Esophagus muscularis mucosa (tissue), 4 donors: ENCODE data around the gene DLL4. TPM values are rescaled to one million over a fixed set of nuclear protein-coding genes. Genes with fewer than 3 reads are reported as not detected.

ENCODE experiments used
- DNase-seq: peaks from one replicate; pipeline ENCODE4 v3.0.0-alpha.2; 2017; ENCODE audit errors: extremely low spot score
- H3K27ac ChIP-seq, 4 donors: fragments of 200-600 bp; sonication (generic); replicated peaks in 1 of 4; 1 replicate in 3 of 4; 2 replicates in 1 of 4; pipeline ENCODE4 v1.5.1; 2016 to 2019; ENCODE audit warnings: mild to moderate bottlenecking in 1 of 4
- H3K27me3 ChIP-seq, 4 donors: fragments of 200-600 bp; sonication (generic); one replicate each; pipeline versions ENCODE4 v1.5.1 to v1.6.0; 2016 to 2019
- H3K36me3 ChIP-seq, 4 donors: fragments of 200-600 bp; sonication (generic); one replicate each; pipeline ENCODE4 v1.5.1; 2016 to 2019
- H3K4me1 ChIP-seq, 4 donors: fragments of 200-600 bp; sonication (generic); one replicate each; pipeline ENCODE4 v1.5.1; 2016 to 2019
- H3K4me3 ChIP-seq, 4 donors: fragments of 200-600 bp; sonication (generic); 1 replicate in 2 of 4; 2 replicates in 2 of 4; pipeline ENCODE4 v1.5.1; 2016 to 2019; ENCODE audit warnings: mild to moderate bottlenecking in 4 of 4, moderate library complexity in 1 of 4
- H3K9me3 ChIP-seq, 4 donors: fragments of 200-600 bp; sonication (generic); 1 replicate in 3 of 4; 2 replicates in 1 of 4; pipeline ENCODE4 v1.5.1; 2016 to 2019
- EP300 ChIP-seq: sonication (generic); formaldehyde crosslinking; IDR thresholded peaks from one replicate; pipeline ENCODE4 v1.6.1; 2017; ENCODE audit warnings: antibody characterized with exemption
- POLR2A ChIP-seq: fragments of 450-650 bp; IDR thresholded peaks from one replicate; pipeline ENCODE4 v1.6.1; 2017; ENCODE audit warnings: antibody characterized with exemption, moderate library complexity, mild to moderate bottlenecking, low read depth
- POLR2AphosphoS5 ChIP-seq, 2 donors: sonication (generic); formaldehyde crosslinking; IDR thresholded peaks; one replicate each; pipeline ENCODE4 v1.6.1; 2017; ENCODE audit warnings: antibody characterized with exemption in 2 of 2
- WGBS: methylation state at CpG from one replicate; pipeline ENCODE4 v1.1.5; 2018; 5-methylcytosine and 5-hydroxymethylcytosine counted together
- intact Hi-C: fragments of 100-400 bp; cut with DNase I; formaldehyde crosslinking; loops from one replicate; pipeline ENCODE4 v1.15.1; 2023
- small RNA-seq, 3 donors: library from RNA; depleted of rRNA; stranded (forward); fragments of <200 nt; gene quantifications; one replicate each; pipeline ENCODE3, GENCODE V24; 2016
- total RNA-seq, 4 donors: library from RNA; depleted of rRNA; stranded (reverse); fragments of >200 nt; gene quantifications; one replicate each; pipeline versions ENCODE4 v1.1.0 to v1.2.1, GENCODE V29; 2016
- TF ChIP-seq, protein P1 (sequence below), 3 experiments: fragments of 200-600 bp in 2 of 3; fragments of 450-650 bp in 1 of 3; sonication (generic) in 2 of 3; IDR thresholded peaks; one replicate each; pipeline ENCODE4 v1.5.1; 2017 to 2019; ENCODE audit warnings: antibody characterized with exemption in 3 of 3, mild to moderate bottlenecking in 2 of 3, moderate library complexity in 1 of 3

Gene DLL4
- total RNA-seq, 4 donors from 2014 or later, result 1.7 to 12.6 (median 7.5) TPM

DNA sequence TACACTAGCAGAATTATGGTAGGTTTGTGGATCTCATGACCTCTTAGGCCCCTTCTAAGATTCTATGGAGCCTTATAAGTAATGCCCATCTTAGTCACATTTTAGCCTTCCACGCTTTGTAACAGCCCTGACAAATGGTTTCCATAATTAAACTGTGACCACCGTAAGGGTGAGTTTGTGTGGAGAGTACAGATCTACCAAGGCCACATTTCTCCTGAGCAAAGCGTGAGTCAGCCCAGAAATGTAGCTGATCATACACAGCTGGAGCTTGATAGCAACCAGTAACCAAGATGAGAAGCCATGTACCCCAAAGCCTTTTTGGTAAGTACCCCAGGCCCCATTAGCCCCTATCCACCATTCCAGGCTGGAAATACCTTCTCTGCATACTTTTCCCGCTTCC is 55.8 kb downstream of the DLL4 start:
- no peak for DNase-seq
- intact Hi-C loops, result no loop called here
- Histone ChIP-seq H3K27ac (no peak overlapping the region), H3K36me3 (peaks cover 69 to 89% (median 82%) of the 10 kb centered on the region in 4 donors), H3K27me3 (no peaks in the 10 kb centered on the region), H3K4me3 (no peak overlapping the region), H3K9me3 (no peaks in the 10 kb centered on the region), H3K4me1 (no peaks in the 10 kb centered on the region)
- WGBS, result 81% methylated on average over 4 of the region's 4 CpGs
- TF ChIP-seq, protein P1, sequence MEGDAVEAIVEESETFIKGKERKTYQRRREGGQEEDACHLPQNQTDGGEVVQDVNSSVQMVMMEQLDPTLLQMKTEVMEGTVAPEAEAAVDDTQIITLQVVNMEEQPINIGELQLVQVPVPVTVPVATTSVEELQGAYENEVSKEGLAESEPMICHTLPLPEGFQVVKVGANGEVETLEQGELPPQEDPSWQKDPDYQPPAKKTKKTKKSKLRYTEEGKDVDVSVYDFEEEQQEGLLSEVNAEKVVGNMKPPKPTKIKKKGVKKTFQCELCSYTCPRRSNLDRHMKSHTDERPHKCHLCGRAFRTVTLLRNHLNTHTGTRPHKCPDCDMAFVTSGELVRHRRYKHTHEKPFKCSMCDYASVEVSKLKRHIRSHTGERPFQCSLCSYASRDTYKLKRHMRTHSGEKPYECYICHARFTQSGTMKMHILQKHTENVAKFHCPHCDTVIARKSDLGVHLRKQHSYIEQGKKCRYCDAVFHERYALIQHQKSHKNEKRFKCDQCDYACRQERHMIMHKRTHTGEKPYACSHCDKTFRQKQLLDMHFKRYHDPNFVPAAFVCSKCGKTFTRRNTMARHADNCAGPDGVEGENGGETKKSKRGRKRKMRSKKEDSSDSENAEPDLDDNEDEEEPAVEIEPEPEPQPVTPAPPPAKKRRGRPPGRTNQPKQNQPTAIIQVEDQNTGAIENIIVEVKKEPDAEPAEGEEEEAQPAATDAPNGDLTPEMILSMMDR (IDR thresholded peaks at IDR 0.05), result no peak

DNA sequence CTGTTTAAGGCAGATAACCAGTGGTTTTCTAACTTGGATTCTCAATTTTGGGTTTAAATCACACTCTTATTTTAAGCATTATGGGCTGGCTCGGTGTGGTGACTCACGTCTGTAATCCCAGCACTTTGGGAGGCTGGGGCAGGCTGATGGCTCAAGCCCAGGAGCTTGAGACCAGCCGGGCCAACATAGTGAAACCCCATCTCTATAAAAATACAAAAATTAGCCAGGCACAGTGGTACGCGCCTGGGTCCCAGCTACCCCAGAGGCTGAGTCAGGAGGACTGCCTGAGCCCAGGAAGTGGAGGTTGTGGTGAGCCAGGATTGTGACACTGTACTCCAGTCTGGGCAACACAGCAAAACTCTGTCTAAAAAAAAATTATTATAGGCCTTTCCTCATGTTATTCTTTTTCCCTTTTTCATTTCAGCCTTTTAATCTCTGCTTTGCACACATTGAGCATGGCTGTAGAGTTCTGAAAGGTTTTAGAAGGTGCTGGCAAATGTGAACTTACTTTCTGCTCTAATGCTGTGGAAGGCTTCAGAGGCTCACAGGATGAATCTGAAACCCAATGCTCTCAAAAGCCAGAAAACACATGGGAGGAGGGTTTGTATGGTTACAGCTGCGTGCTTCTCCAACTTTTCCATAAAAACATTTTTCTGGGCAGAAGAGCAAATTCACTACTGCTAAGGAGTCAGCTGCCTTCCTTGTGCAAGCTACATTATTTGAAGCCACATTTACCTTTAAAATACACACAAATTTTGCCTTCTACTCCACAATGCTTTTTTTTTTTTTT is 56.6 kb downstream of the DLL4 start:
- no peaks in the 10 kb centered on the region for H3K9me3 ChIP-seq
- intact Hi-C loops, result no loop called here
- no peak overlapping the region for H3K27ac ChIP-seq
- H3K27me3 ChIP-seq, result no peaks in the 10 kb centered on the region
- 91% methylated on average over 6 of the region's 6 CpGs for WGBS
- TF ChIP-seq EP300, result no peak
- TF ChIP-seq, protein P1 (IDR thresholded peaks at IDR 0.05), result no peak
- TF ChIP-seq POLR2A, result no peak
- no peak for TF ChIP-seq POLR2AphosphoS5 (IDR thresholded peaks at IDR 0.05)
- no peak for DNase-seq
- H3K4me3 ChIP-seq, result no peak overlapping the region
- H3K4me1 ChIP-seq, result no peaks in the 10 kb centered on the region
- peaks cover 63 to 87% (median 78%) of the 10 kb centered on the region in 4 donors for H3K36me3 ChIP-seq

DNA sequence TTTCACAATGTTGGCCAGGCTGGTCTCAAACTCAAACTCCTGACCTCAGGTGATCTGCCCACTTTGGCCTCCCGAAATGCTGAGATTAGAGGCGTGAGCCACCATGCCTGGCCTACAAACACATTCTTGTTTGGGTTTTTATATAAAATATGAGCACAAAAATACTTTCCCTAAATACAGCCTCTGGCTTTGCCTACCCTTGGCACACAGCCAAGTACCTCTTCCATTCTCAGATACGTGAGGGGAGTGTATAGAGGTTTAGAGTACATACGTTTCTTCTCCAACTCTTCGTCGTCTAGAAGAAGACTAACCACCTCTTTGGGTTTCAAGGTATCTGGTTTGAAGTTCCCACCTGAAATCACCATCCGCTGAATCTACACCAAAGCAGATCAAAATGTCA is 57.7 kb downstream of the DLL4 start:
- TF ChIP-seq EP300 (no peak), POLR2AphosphoS5 (IDR thresholded peaks at IDR 0.05) (no peak)
- H3K36me3 ChIP-seq, result peaks cover 54 to 79% (median 70%) of the 10 kb centered on the region in 4 donors
- H3K27ac ChIP-seq, result no peak overlapping the region
- no peaks in the 10 kb centered on the region for H3K27me3 ChIP-seq
- no peaks in the 10 kb centered on the region for H3K9me3 ChIP-seq
- WGBS, result 89% methylated on average over 7 of the region's 7 CpGs
- intact Hi-C loops, result no loop called here
- peaks cover 0 to 7% (median 1%) of the 10 kb centered on the region in 4 donors for H3K4me1 ChIP-seq
- no peak overlapping the region for H3K4me3 ChIP-seq
- DNase-seq, result no peak

DNA sequence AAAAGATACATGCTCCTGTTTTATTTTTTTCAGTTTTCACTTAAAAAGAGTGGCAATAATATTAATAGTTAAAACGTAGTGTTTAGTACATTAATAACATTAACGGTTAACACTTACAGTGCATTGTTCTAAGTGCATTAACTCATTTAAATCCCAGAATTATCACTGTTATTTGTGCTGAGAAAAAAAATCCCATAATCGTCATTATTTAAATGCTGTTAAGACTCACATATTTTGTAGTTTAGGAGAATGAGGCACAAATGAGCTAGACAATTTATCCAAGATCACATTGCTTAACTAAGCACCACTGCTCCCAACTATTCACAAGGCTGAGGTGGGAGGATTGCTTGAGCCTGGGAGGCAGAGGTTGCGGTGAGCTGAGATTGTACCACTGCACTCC is 59.0 kb downstream of the DLL4 start:
- intact Hi-C loops, result no loop called here
- Histone ChIP-seq H3K27ac (no peak overlapping the region), H3K4me1 (peaks cover 0 to 21% (median 15%) of the 10 kb centered on the region in 4 donors), H3K27me3 (no peaks in the 10 kb centered on the region), H3K36me3 (peaks cover 43 to 68% (median 57%) of the 10 kb centered on the region in 4 donors), H3K9me3 (no peaks in the 10 kb centered on the region), H3K4me3 (no peak overlapping the region)
- WGBS, result 93% methylated on average over 4 of the region's 4 CpGs
- TF ChIP-seq POLR2A, result no peak
- TF ChIP-seq, protein P1 (IDR thresholded peaks at IDR 0.05), result no peak
- TF ChIP-seq EP300, result no peak
- no peak for TF ChIP-seq POLR2AphosphoS5 (IDR thresholded peaks at IDR 0.05)
- no peak for DNase-seq

Small RNA genes lying within 50 kb of the gene (small RNA-seq; reads per million reads assigned to genes)
- 0 to 0.74 (median 0) reads per million in 3 donors for gene ISCA1P4

Other genes with a start within 250 kb of the DLL4 start
- gene RAD51, start 234.2 kb upstream of the DLL4 start, total RNA-seq, result under 1 TPM in 3 of 4 donors, not detected in 1; 0.50 to 0.92 (median 0.71) TPM
- 10 to 100 TPM; 29.5 to 34.9 (median 31.5) TPM for gene RMDN3, start 174.1 kb upstream of the DLL4 start, total RNA-seq
- gene GCHFR, start 165.3 kb upstream of the DLL4 start, total RNA-seq, result 10 to 100 TPM in 3 of 4 donors, 1 to 10 TPM in 1; 6.6 to 13.9 (median 11.8) TPM
- gene C15orf62, start 159.4 kb upstream of the DLL4 start, total RNA-seq, result 1 to 10 TPM in 1 of 4 donors, under 1 TPM in 2, not detected in 1; under 0.01 to 1.1 (median 0.57) TPM
- 10 to 100 TPM; 14.4 to 36.8 (median 18.8) TPM for gene ZFYVE19, start 122.3 kb upstream of the DLL4 start, total RNA-seq
- gene DNAJC17, start 121.9 kb upstream of the DLL4 start, total RNA-seq, result 10 to 100 TPM in 3 of 4 donors, 1 to 10 TPM in 1; 10.0 to 23.8 (median 13.9) TPM
- not detected for gene PPP1R14D, start 100.6 kb upstream of the DLL4 start, total RNA-seq
- 1 to 10 TPM in 3 of 4 donors, under 1 TPM in 1; 0.99 to 2.8 (median 1.8) TPM for gene SPINT1, start 85.3 kb upstream of the DLL4 start, total RNA-seq
- gene RHOV, start 55.1 kb upstream of the DLL4 start, total RNA-seq, result not detected
- 10 to 100 TPM; 28.7 to 36.6 (median 32.2) TPM for gene VPS18, start 34.9 kb upstream of the DLL4 start, total RNA-seq
- 1 to 10 TPM in 3 of 4 donors, under 1 TPM in 1; 0.66 to 3.6 (median 1.3) TPM for gene CHAC1, start 24.1 kb downstream of the DLL4 start, total RNA-seq
- gene INO80, start 186.9 kb downstream of the DLL4 start, total RNA-seq, result 10 to 100 TPM; 22.4 to 28.7 (median 24.0) TPM